Loucy (cell line): ENCODE data around the gene SLC26A8.

ENCODE experiments used
- EZH2phosphoT487 ChIP-seq: fragments of 200-600 bp; IDR thresholded peaks from 2 replicates; pipeline ENCODE4 v1.6.1; 2018; ENCODE audit warnings: antibody characterized with exemption, mild to moderate bottlenecking, moderate library complexity, borderline replicate concordance
- TF ChIP-seq, protein P1 (sequence below): fragments of 200-600 bp; sonication (generic); conservative IDR thresholded peaks from 2 replicates; pipeline ENCODE4 v1.5.1; 2014; ENCODE audit warnings: mild to moderate bottlenecking, antibody characterized with exemption, low read length

DNA sequence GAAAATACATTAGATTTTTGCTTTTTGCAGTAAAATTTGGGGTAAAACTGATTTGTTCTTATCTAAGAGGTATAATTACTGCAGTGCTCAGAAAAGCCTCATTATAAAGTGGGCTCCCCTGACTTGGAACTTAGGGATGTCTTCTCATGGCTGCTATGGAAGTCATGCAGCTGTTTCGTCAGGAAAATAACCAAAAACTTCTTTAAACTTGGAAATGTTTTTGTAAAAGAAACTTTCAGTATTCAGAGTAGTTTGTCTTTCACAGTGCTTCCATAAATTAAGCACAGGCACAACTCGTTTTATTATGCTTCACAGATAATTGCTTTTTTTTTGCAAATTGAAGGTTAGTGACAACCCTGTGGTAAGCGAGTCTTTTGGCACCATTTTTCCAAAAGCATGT lies 10.0 kb upstream of the SLC26A8 start:
- TF ChIP-seq, protein P1, sequence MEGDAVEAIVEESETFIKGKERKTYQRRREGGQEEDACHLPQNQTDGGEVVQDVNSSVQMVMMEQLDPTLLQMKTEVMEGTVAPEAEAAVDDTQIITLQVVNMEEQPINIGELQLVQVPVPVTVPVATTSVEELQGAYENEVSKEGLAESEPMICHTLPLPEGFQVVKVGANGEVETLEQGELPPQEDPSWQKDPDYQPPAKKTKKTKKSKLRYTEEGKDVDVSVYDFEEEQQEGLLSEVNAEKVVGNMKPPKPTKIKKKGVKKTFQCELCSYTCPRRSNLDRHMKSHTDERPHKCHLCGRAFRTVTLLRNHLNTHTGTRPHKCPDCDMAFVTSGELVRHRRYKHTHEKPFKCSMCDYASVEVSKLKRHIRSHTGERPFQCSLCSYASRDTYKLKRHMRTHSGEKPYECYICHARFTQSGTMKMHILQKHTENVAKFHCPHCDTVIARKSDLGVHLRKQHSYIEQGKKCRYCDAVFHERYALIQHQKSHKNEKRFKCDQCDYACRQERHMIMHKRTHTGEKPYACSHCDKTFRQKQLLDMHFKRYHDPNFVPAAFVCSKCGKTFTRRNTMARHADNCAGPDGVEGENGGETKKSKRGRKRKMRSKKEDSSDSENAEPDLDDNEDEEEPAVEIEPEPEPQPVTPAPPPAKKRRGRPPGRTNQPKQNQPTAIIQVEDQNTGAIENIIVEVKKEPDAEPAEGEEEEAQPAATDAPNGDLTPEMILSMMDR = no peak
- TF ChIP-seq EZH2phosphoT487 = no peak
